Neuronal stem cell (in vitro differentiated cells): ENCODE data around the gene PACSIN2.

Source experiments
- DNase-seq: peaks from one replicate; pipeline ENCODE4 v3.0.0-alpha.2; 2013; ENCODE audit warnings: low spot score
- H2AFZ ChIP-seq: one replicate; pipeline ENCODE4 v1.6.1; 2013; ENCODE audit warnings: mild to moderate bottlenecking, low read length, inconsistent platforms
- H2AK5ac ChIP-seq: 2 replicates; pipeline ENCODE4 v1.6.1; 2013; ENCODE audit warnings: low read depth, mild to moderate bottlenecking, inconsistent platforms, low read length, moderate library complexity, mixed read lengths
- H2BK120ac ChIP-seq: 2 replicates; pipeline ENCODE4 v1.6.1; 2013; ENCODE audit warnings: low read depth, mild to moderate bottlenecking, inconsistent platforms, low read length, moderate library complexity, mixed read lengths
- H2BK12ac ChIP-seq: one replicate; pipeline ENCODE4 v1.6.1; 2013; ENCODE audit warnings: low read length, inconsistent platforms
- H2BK15ac ChIP-seq: 2 replicates; pipeline ENCODE4 v1.6.1; 2013; ENCODE audit warnings: mild to moderate bottlenecking, low read length, inconsistent platforms, mixed read lengths
- H2BK5ac ChIP-seq: one replicate; pipeline ENCODE4 v1.6.1; 2013; ENCODE audit warnings: inconsistent platforms, mild to moderate bottlenecking, low read length, moderate library complexity
- H3K14ac ChIP-seq: one replicate; pipeline ENCODE4 v1.6.1; 2013; ENCODE audit warnings: low read length, inconsistent platforms
- H3K18ac ChIP-seq: 2 replicates; pipeline ENCODE4 v1.6.1; 2013; ENCODE audit warnings: low read length, inconsistent platforms
- H3K23ac ChIP-seq: 2 replicates; pipeline ENCODE4 v1.6.1; 2013; ENCODE audit warnings: low read depth, mild to moderate bottlenecking, mixed read lengths, low read length, inconsistent platforms; ENCODE audit not compliant: poor library complexity
- H3K27ac ChIP-seq: replicated peaks from 3 replicates; pipeline ENCODE4 v1.5.1; 2013; ENCODE audit warnings: low read length, inconsistent platforms
- H3K27me3 ChIP-seq, 3 experiments: 2 replicates each; pipeline ENCODE4 v1.6.1; 2013; ENCODE audit warnings: low read length in 3 of 3, mild to moderate bottlenecking in 2 of 3, inconsistent platforms in 1 of 3, low read depth in 1 of 3, mixed read lengths in 1 of 3, moderate library complexity in 1 of 3; ENCODE audit not compliant: control insufficient read depth in 3 of 3, insufficient read depth in 3 of 3
- H3K36me3 ChIP-seq, 2 donors: replicated peaks in 1 of 2; 2 replicates each; pipeline ENCODE4 v1.6.1; 2013; ENCODE audit warnings: low read length in 2 of 2; ENCODE audit not compliant: control insufficient read depth in 2 of 2, insufficient read depth in 2 of 2
- H3K4ac ChIP-seq: 2 replicates; pipeline ENCODE4 v1.6.1; 2013; ENCODE audit warnings: inconsistent platforms, mild to moderate bottlenecking, low read length, moderate library complexity
- H3K4me1 ChIP-seq, 2 donors: 1 replicate in 1 of 2; 2 replicates in 1 of 2; pipeline ENCODE4 v1.6.1; 2013; ENCODE audit warnings: low read length in 2 of 2, low read depth in 1 of 2; ENCODE audit not compliant: control insufficient read depth in 2 of 2, insufficient read depth in 1 of 2
- H3K4me2 ChIP-seq: one replicate; pipeline ENCODE4 v1.6.1; 2013; ENCODE audit warnings: mild to moderate bottlenecking, low read length, inconsistent platforms; ENCODE audit not compliant: insufficient read depth, poor library complexity, severe bottlenecking
- H3K4me3 ChIP-seq, 2 donors: 2 replicates each; pipeline ENCODE4 v1.5.1; 2013; ENCODE audit warnings: low read length in 2 of 2, mild to moderate bottlenecking in 2 of 2, inconsistent platforms in 1 of 2, moderate library complexity in 1 of 2
- H3K79me1 ChIP-seq: one replicate; pipeline ENCODE4 v1.6.1; 2013; ENCODE audit warnings: low read depth, mild to moderate bottlenecking, inconsistent platforms, low read length, moderate library complexity
- H3K9ac ChIP-seq: one replicate; pipeline ENCODE4 v1.6.1; 2013; ENCODE audit warnings: mild to moderate bottlenecking, low read depth, low read length, inconsistent platforms; ENCODE audit not compliant: poor library complexity
- H3K9me3 ChIP-seq, 2 donors: replicated peaks in 1 of 2; 2 replicates each; pipeline versions ENCODE3 to v1.6.1; 2013; ENCODE audit warnings: low read length in 2 of 2, mild to moderate bottlenecking in 2 of 2, inconsistent platforms in 1 of 2, low read depth in 1 of 2, mixed read lengths in 1 of 2, moderate library complexity in 1 of 2; ENCODE audit not compliant: control insufficient read depth in 2 of 2, insufficient read depth in 1 of 2
- H4K8ac ChIP-seq: one replicate; pipeline ENCODE4 v1.6.1; 2013; ENCODE audit warnings: low read depth, mild to moderate bottlenecking, inconsistent platforms, low read length, moderate library complexity
- H4K91ac ChIP-seq: one replicate; pipeline ENCODE4 v1.6.1; 2013; ENCODE audit warnings: low read length, low read depth, mild to moderate bottlenecking, inconsistent platforms; ENCODE audit not compliant: poor library complexity
- WGBS, 2 donors: extraction: QIAGEN DNeasy Blood & Tissue Kit; methylation state at CpG; one replicate each; pipeline ENCODE4 v1.1.7; 2013; ENCODE audit warnings: missing lambda C conversion rate in 2 of 2, mixed read lengths in 1 of 2; ENCODE audit not compliant: insufficient read length in 2 of 2, insufficient replicate concordance in 1 of 2; ENCODE audit errors: extremely low coverage in 2 of 2; 5-methylcytosine and 5-hydroxymethylcytosine counted together

Gene PACSIN2

GRCh38 chr22:42863349-42863961 is 151.5 kb downstream of the PACSIN2 start:
- DNase-seq: no peak
- no CpG with 5 or more reads among the region's 4 CpGs for whole genome bisulfite sequencing, 2 donors
- H3K27me3 ChIP-seq: no peaks in the 10 kb centered on the region

GRCh38 chr22:42862045-42862734 is 152.8 kb downstream of the PACSIN2 start:
- no peak overlapping the region for H3K27ac ChIP-seq
- H4K8ac ChIP-seq: no peak overlapping the region
- H2BK5ac ChIP-seq: no peak overlapping the region
- no peak overlapping the region for H3K14ac ChIP-seq
- no peak overlapping the region for H3K4ac ChIP-seq
- H3K9me3 ChIP-seq: peaks cover 2 to 4% of the 10 kb centered on the region in 2 donors
- no peak overlapping the region for H4K91ac ChIP-seq
- H3K4me3 ChIP-seq: no peak overlapping the region
- no peak overlapping the region for H3K18ac ChIP-seq
- peaks cover 0 to 2% (median 0%) of the 10 kb centered on the region in 3 experiments for H3K27me3 ChIP-seq
- peaks cover 0 to 2% of the 10 kb centered on the region in 2 donors for H3K4me1 ChIP-seq
- no peak for DNase-seq
- WGBS, 2 donors: no CpG with 5 or more reads among the region's 7 CpGs
- H2BK12ac ChIP-seq: no peak overlapping the region
- no peak overlapping the region for H3K4me2 ChIP-seq
- H3K23ac ChIP-seq: no peak overlapping the region
- H2AFZ ChIP-seq: no peak overlapping the region
- no peak overlapping the region for H2BK15ac ChIP-seq
- H2AK5ac ChIP-seq: no peak overlapping the region
- H3K36me3 ChIP-seq: no peaks in the 10 kb centered on the region
- no peak overlapping the region for H2BK120ac ChIP-seq
- no peaks in the 10 kb centered on the region for H3K79me1 ChIP-seq
- H3K9ac ChIP-seq: no peak overlapping the region

More at GRCh38 chr22:42863349-42863961, 151.5 kb downstream of the PACSIN2 start:
- H2AFZ ChIP-seq: no peak overlapping the region
- H2BK12ac ChIP-seq: no peak overlapping the region
- no peak overlapping the region for H2AK5ac ChIP-seq
- no peak overlapping the region for H3K4me2 ChIP-seq
- no peak overlapping the region for H3K23ac ChIP-seq
- no peak overlapping the region for H4K8ac ChIP-seq
- no peak overlapping the region for H4K91ac ChIP-seq
- H2BK120ac ChIP-seq: no peak overlapping the region
- H3K27ac ChIP-seq: no peak overlapping the region
- no peak overlapping the region for H3K4me3 ChIP-seq
- H3K14ac ChIP-seq: no peak overlapping the region
- H2BK15ac ChIP-seq: no peak overlapping the region
- no peaks in the 10 kb centered on the region for H3K4me1 ChIP-seq
- no peak overlapping the region for H2BK5ac ChIP-seq
- peaks cover 0 to 1% of the 10 kb centered on the region in 2 donors for H3K36me3 ChIP-seq
- H3K9ac ChIP-seq: no peak overlapping the region
- H3K4ac ChIP-seq: no peak overlapping the region
- H3K9me3 ChIP-seq: no peaks in the 10 kb centered on the region
- no peak overlapping the region for H3K18ac ChIP-seq
- no peaks in the 10 kb centered on the region for H3K79me1 ChIP-seq

GRCh38 chr22:42860968-42861367 is 154.0 kb downstream of the PACSIN2 start:
- Histone ChIP-seq H4K8ac (no peak overlapping the region), H3K23ac (no peak overlapping the region), H4K91ac (no peak overlapping the region), H3K4me2 (no peak overlapping the region), H3K27ac (no peak overlapping the region), H3K18ac (no peak overlapping the region), H3K4me3 (no peak overlapping the region), H2BK5ac (no peak overlapping the region), H3K9ac (no peak overlapping the region), H3K14ac (peak overlapping the region; percentile 3), H3K36me3 (no peaks in the 10 kb centered on the region), H3K4ac (no peak overlapping the region), H3K79me1 (peaks cover 2% of the 10 kb centered on the region), H2BK12ac (no peak overlapping the region), H2BK15ac (no peak overlapping the region), H2AK5ac (no peak overlapping the region), H3K9me3 (peaks cover 2 to 4% of the 10 kb centered on the region in 2 donors), H3K4me1 (peaks cover 0 to 2% of the 10 kb centered on the region in 2 donors), H2AFZ (no peak overlapping the region), H2BK120ac (no peak overlapping the region), H3K27me3 (peaks cover 0 to 2% (median 0%) of the 10 kb centered on the region in 3 experiments)
- no CpG with 5 or more reads among the region's 4 CpGs for WGBS, 2 donors
- DNase-seq: no peak

GRCh38 chr22:42857845-42858481 is 157.0 kb downstream of the PACSIN2 start:
- Histone ChIP-seq H3K27me3 (peaks cover 0 to 2% (median 0%) of the 10 kb centered on the region in 3 experiments), H3K14ac (no peak overlapping the region), H3K4me3 (no peak overlapping the region), H3K4me2 (no peak overlapping the region), H4K8ac (no peak overlapping the region), H2AK5ac (peak overlapping the region; percentile 82), H3K27ac (no peak overlapping the region), H2BK15ac (peak overlapping the region; percentile 54), H3K4me1 (peaks cover 0 to 2% of the 10 kb centered on the region in 2 donors), H3K9me3 (peaks cover 4 to 10% of the 10 kb centered on the region in 2 donors), H4K91ac (no peak overlapping the region), H2BK12ac (no peak overlapping the region), H3K79me1 (peaks cover 3% of the 10 kb centered on the region), H3K23ac (no peak overlapping the region), H2BK120ac (no peak overlapping the region), H3K4ac (no peak overlapping the region), H3K9ac (no peak overlapping the region), H2BK5ac (no peak overlapping the region), H3K18ac (no peak overlapping the region), H3K36me3 (peaks cover 0 to 12% of the 10 kb centered on the region in 2 donors), H2AFZ (peak overlapping the region; percentile 99)
- no peak for DNase-seq
- no CpG with 5 or more reads among the region's 14 CpGs for WGBS, 2 donors
